GM12892 (cell line): ENCODE results near the gene IFIT3.

Experiments
- POLR2A ChIP-seq: IDR thresholded peaks from 2 replicates; pipeline ENCODE4 v1.6.1; 2011; ENCODE audit warnings: low read depth, low read length, control low read depth
- POLR2AphosphoS5 ChIP-seq: IDR thresholded peaks from 2 replicates; pipeline ENCODE4 v1.6.1; 2011; ENCODE audit warnings: low read depth, low read length, control low read depth
- TAF1 ChIP-seq: IDR thresholded peaks from 2 replicates; pipeline ENCODE4 v1.6.1; 2011; ENCODE audit warnings: low read depth, mild to moderate bottlenecking, control low read depth, low read length, borderline replicate concordance

DNA sequence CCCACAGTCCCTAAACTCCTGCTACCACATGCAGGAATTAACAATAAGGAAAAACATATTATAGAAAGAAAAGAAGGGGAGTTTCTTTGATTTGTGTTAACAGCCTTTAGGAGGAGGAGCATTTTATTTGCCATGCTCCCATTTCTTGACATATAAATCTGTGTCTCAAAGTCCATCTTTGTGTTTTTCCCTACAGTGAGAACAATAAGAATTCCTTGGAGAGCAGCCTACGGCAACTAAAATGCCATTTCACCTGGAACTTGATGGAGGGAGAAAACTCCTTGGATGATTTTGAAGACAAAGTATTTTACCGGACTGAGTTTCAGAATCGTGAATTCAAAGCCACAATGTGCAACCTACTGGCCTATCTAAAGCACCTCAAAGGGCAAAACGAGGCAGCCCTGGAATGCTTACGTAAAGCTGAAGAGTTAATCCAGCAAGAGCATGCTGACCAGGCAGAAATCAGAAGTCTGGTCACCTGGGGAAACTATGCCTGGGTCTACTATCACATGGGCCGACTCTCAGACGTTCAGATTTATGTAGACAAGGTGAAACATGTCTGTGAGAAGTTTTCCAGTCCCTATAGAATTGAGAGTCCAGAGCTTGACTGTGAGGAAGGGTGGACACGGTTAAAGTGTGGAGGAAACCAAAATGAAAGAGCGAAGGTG is 21.9 kb upstream of the IFIT3 start:
- TF ChIP-seq POLR2A (no peak), POLR2AphosphoS5 (no peak), TAF1 (no peak)
